GM19240 (cell line): ENCODE results near the gene TMEM256.

Experiments
- DNase-seq: peaks from one replicate; pipeline ENCODE4 v3.0.0; 2011; ENCODE audit warnings: low spot score; ENCODE audit not compliant: insufficient read length

The TMEM256 gene

GRCh38 chr17:7408252-7408727 lies 4.4 kb upstream of the TMEM256 start:
- no peak for DNase-seq

- no peak for DNase-seq
Measured at GRCh38 chr17:7407485-7408251, 3.8 kb upstream of the TMEM256 start, which contains the start of gene NLGN2. Gene NLGN2, plus strand, starts transcription at chr17:7407845. Its CDS starts 411 bp downstream, at chr17:7408256.

GRCh38 chr17:7407082-7407481 lies 3.2 kb upstream of the TMEM256 start:
- DNase-seq = no peak

DNA sequence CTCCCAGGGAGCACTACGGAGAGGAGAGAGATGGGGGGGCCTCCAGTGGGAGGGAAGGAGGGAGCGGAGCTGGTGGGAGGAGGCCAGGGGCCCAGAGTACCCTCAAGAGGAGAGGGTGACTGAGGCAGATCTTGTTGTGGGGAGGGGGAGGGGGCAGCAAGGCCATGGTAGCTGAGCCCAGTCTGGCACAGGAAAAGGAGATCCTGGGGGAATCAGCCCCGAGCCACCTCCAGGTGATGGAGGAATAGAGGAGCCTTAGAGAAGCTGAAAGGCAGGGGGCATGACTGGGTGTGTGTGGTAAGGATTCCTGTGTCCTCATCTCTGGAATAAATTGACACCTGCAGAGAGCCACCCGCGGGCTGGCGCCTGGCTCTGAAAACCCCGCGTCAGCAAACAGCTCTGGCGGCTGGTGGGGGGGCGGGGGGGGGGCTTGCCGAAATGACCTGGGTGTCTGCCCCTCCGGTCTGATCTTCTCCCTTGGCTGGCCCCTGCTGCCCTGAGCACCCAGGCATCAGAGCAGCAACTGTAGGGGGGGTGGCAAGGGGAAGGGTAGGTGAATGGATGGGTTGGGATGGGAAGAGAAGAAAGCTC lies 2.4 kb upstream of the TMEM256 start:
- DNase-seq = no peak

DNA sequence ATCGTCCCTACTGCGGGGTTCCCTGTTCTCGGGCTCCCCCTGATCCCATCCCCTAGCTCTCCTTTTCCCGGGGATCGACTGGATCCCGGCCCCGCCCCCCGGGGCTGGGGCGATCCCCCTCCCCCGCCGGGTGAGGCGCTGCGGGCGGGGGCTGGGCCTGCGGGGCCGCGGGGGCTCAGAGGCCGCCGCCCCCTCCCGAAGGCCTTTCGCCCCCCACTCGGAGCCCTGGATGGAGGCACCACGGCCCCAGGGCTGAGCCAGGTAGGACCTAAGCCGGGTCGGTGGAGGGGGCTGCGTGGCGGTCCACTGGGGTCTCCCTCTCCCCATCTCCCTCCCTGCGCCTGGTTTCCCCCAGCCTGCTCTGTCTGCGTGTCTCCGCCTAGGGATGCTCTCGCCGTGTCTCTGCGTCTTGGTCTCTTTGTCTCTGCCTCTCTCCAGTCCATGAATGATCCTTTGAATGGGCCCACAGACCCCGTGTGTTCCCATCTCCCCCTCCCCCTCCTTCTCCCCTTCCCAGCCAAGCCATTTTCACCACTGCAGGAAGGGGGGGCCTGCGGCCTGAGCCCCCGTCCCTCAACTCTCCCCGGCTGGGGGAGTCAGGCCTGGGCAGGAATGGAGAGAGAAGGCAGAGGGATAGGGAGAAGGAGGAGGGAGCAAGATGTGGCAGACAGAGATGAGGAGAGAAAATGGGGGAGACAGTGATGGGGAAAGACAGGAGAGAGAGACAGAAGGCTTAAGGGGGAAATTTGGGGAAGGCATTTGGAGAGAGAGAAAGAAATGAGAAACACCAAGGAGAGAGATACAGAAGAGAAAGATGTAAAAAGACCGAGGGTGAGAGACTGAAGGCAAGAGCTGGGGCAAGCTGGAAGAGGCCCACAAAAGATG lies 1.7 kb upstream of the TMEM256 start:
- DNase-seq = no peak

DNA sequence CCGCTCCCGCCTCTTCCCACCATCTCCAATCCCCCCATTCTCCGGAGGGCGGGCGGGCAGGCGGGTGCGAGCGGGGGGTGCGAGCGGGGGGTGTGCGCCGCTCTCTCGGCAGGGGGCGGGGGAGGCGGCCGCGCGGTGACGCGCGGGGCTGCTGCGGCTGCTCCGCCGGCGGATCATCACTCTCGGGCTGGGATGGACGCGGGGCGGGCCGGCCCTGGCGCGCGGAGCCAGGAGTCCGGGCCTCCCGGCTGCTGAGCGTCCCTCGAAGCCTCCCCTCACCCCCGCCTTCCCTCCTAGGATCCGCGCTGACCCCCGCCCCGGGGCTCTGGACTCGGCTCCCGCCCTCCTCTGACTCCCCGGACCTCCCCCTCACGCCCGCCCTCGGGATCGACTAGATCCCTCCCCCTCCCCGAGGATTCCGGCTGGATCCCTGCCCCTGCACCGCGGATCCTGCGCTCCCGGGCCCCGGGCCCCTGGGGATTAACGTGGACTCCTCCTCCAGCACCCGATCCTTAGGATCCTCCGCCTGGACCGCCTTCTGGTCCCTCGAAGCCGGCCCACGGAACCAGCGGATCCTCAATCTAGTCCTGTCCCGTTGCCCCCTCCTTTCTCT lies 946 bp upstream of the TMEM256 start:
- DNase-seq = peak; percentile 57

DNA sequence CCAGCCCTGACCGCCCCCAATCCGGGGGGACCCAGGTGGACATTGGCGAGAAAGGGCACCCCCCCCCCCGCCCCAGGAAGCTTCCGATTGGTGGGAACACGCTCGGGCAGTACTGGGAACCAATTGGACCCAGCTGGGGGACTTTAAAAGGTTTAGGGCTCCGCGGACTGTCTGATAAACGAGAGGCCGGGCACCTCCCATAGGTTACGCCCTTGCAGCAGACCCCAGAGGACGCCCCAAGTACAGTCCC lies 245 bp downstream of the TMEM256 start:
- DNase-seq = no peak

GRCh38 chr17:7403043-7403726 lies 712 bp downstream of the TMEM256 start:
- DNase-seq = no peak

GRCh38 chr17:7398612-7399011 lies 5.3 kb downstream of the TMEM256 start:
- no peak for DNase-seq

DNA sequence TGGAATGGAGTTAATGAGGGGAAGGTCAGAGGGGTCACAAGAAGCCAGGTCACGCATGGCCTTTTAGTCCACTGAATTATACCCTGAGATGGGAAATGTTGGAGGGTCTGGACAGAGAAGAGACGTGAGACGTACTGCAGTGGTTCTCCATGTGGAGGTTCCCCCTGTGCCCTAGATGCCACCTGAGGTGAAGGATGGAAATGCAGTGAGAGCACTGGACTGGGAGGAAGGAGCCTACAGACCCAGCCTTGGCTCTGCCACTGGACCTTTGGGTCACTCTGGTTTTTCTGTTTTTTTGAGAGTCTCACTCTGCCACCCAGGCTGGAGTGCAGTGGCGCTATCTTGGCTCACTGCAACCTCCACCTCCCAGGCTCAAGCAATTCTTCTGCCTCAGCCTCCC lies 7.8 kb downstream of the TMEM256 start:
- DNase-seq = no peak

DNA sequence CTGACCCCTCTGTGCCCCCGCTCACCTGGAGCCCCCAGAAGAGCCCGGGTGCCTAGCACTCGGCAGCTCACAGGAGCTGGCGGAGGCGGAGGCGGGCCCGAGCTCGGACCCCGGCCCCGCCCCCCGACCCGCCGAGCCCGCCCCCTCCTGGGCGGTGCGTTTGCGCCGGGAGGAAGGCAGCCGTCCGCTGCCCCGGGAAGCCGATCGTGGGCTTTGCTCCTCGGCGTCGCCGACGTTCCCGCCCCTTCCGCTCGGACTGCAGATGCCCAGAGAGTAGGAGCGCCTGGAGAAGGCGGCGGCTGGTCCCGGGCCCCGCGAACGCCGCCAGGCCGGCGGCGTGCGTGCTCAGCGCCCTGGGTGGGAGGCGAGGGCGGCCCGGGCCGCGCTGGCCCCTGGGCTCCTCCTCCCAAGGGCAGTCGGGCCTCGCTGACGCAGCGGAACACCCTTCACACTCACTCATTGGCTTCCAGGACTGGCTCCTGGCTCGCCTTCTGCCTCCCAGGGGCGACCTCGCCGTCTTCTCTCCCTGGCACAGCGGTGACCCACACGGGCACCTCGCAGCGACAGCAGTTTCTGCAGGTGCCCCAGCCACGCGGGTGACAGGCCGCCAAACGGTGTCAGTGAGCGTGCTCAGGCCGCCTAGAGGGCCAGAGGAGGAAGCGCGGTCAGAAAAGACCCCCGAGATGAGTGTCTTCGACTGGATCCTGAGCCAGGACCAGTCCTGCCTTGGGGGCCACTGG lies 9.3 kb downstream of the TMEM256 start, which contains the start of gene PLSCR3:
PLSCR3 (minus strand) TSS at position 74 of the 740 bp plus-strand sequence. CDS start 415 bp downstream, outside the sequence.
- peak; percentile 94 for DNase-seq

- peak; percentile 62 for DNase-seq
Measured at GRCh38 chr17:7393613-7394451, 10.1 kb downstream of the TMEM256 start.

GRCh38 chr17:7392696-7393612 lies 10.9 kb downstream of the TMEM256 start:
- no peak for DNase-seq

- DNase-seq = no peak
Measured at GRCh38 chr17:7391307-7391706, 12.6 kb downstream of the TMEM256 start.

- DNase-seq = no peak
Measured at GRCh38 chr17:7389924-7390910, 13.7 kb downstream of the TMEM256 start.

- DNase-seq = no peak
Measured at GRCh38 chr17:7388856-7389255, 15.0 kb downstream of the TMEM256 start.

- DNase-seq = no peak
Measured at GRCh38 chr17:7384489-7385081, 19.3 kb downstream of the TMEM256 start.
